Body of pancreas (tissue), 4 donors: ENCODE measurements around the gene USP24. TPM values are rescaled to one million over a fixed set of nuclear protein-coding genes. Genes with fewer than 3 reads are reported as not detected.

Experiments
- ATAC-seq: fragments of 150-250 bp; one replicate; pipeline ENCODE4 v1.9.1; 2016
- DNase-seq, 4 donors: peaks; one replicate each; pipeline ENCODE4 v3.0.0-alpha.2; 2019
- H3K27ac ChIP-seq, 4 donors: fragments of 200-600 bp; sonication (generic); 1 replicate in 3 of 4; 2 replicates in 1 of 4; pipeline versions ENCODE4 v1.5.1 to v1.6.1; 2016 to 2019; ENCODE audit warnings: mild to moderate bottlenecking in 1 of 4, mixed read lengths in 1 of 4, moderate library complexity in 1 of 4
- H3K27me3 ChIP-seq, 2 donors: fragments of 200-600 bp; sonication (generic); one replicate each; pipeline ENCODE4 v1.6.0; 2016; ENCODE audit warnings: mild to moderate bottlenecking in 1 of 2
- H3K36me3 ChIP-seq, 2 donors: fragments of 200-600 bp; sonication (generic); replicated peaks in 1 of 2; 2 replicates each; pipeline ENCODE4 v1.5.1; 2016; ENCODE audit warnings: low read depth in 2 of 2; ENCODE audit not compliant: insufficient read depth in 1 of 2
- H3K4me1 ChIP-seq: fragments of 200-600 bp; sonication (generic); one replicate; pipeline ENCODE4 v1.6.0; 2016
- H3K4me3 ChIP-seq, 2 donors: fragments of 200-600 bp; sonication (generic); 1 replicate in 1 of 2; 2 replicates in 1 of 2; pipeline ENCODE4 v1.5.1; 2016 to 2019
- H3K9me3 ChIP-seq, 3 donors: fragments of 200-600 bp; sonication (generic); 1 replicate in 2 of 3; 2 replicates in 1 of 3; pipeline ENCODE4 v1.5.1; 2016
- POLR2A ChIP-seq, 3 donors: fragments of 450-650 bp; IDR thresholded peaks; one replicate each; pipeline ENCODE4 v1.6.1; 2016; ENCODE audit warnings: antibody characterized with exemption in 3 of 3, mild to moderate bottlenecking in 2 of 3
- WGBS, 2 donors: methylation state at CpG; one replicate each; pipeline ENCODE4 v1.1.5; 2017; 5-methylcytosine and 5-hydroxymethylcytosine counted together
- intact Hi-C: fragments of 100-400 bp; cut with DNase I; formaldehyde crosslinking; loops from one replicate; pipeline ENCODE4 v1.15.1; 2023
- total RNA-seq, 2 donors: library from RNA; depleted of rRNA; stranded (reverse); fragments of >200 nt; gene quantifications; one replicate each; pipeline ENCODE4 v1.1.0, GENCODE V29; 2016
- TF ChIP-seq, protein P1 (sequence below), 7 experiments: fragments of 450-650 bp in 4 of 7; fragments of 200-600 bp in 3 of 7; sonication (generic) in 3 of 7; IDR thresholded peaks; one replicate each; pipeline ENCODE4 v1.5.1; 2016 to 2019; ENCODE audit warnings: antibody characterized with exemption in 7 of 7

Gene USP24
- total RNA-seq, 2 donors from 2014 or later: 28.3 to 68.6 TPM

DNA sequence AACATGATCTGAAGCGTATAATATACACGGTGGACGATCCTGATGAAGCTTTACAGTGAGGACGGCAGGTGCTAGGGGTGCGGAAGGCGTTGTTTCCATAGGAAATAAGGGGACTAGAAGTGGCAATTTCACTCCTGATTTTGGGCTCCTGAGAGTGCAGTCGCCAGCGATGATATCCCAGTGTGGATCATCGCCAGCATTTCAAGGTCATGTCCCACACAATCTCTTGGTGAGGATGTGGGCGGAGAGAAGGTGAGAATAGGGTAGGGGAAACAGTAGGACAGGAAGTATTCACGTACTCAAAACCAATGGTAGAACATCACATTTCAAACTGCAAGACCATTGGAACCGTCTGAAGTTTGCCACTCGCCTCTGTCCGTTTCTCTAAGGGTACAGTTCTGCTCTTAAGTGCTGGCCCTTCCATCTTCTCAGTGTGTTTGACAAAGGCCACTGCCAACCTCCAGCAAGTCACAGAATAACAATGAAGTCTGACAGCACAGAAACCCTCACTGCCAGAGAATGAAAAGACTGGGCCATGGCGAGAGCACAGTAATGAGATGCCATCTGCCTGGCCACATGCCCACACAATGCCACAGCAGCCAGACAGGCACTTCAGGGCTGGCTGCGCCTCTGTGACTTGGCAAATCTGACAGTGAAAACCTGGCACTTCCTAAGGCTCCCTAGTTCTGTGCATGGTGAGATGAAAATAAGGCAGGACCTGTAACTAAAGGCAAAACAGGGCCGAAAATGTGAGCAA lies 148.0 kb downstream of the USP24 start:
- H3K36me3 ChIP-seq: peaks cover 0 to 26% of the 10 kb centered on the region in 2 donors

GRCh38 chr1:55065648-55066047 lies 149.5 kb downstream of the USP24 start:
- Histone ChIP-seq H3K27ac (no peak overlapping the region), H3K9me3 (no peaks in the 10 kb centered on the region), H3K4me1 (no peaks in the 10 kb centered on the region), H3K36me3 (peaks cover 0 to 14% of the 10 kb centered on the region in 2 donors), H3K27me3 (no peaks in the 10 kb centered on the region), H3K4me3 (no peak overlapping the region)
- 87 to 89% methylated on average over 4 of the region's 4 CpGs for WGBS, 2 donors
- DNase-seq: no peak
- no peak for ATAC-seq
- TF ChIP-seq, protein P1, sequence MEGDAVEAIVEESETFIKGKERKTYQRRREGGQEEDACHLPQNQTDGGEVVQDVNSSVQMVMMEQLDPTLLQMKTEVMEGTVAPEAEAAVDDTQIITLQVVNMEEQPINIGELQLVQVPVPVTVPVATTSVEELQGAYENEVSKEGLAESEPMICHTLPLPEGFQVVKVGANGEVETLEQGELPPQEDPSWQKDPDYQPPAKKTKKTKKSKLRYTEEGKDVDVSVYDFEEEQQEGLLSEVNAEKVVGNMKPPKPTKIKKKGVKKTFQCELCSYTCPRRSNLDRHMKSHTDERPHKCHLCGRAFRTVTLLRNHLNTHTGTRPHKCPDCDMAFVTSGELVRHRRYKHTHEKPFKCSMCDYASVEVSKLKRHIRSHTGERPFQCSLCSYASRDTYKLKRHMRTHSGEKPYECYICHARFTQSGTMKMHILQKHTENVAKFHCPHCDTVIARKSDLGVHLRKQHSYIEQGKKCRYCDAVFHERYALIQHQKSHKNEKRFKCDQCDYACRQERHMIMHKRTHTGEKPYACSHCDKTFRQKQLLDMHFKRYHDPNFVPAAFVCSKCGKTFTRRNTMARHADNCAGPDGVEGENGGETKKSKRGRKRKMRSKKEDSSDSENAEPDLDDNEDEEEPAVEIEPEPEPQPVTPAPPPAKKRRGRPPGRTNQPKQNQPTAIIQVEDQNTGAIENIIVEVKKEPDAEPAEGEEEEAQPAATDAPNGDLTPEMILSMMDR (IDR thresholded peaks at IDR 0.05): no peak
- TF ChIP-seq POLR2A (IDR thresholded peaks at IDR 0.05): no peak
- intact Hi-C loops: no loop called here

More for the DNA sequence above, 148.0 kb downstream of the USP24 start:
- DNase-seq (peak in 1 of 4 donors; percentile 31), ATAC-seq (no peak)
- Histone ChIP-seq H3K27me3 (no peaks in the 10 kb centered on the region), H3K9me3 (no peaks in the 10 kb centered on the region), H3K4me1 (no peaks in the 10 kb centered on the region), H3K4me3 (no peak overlapping the region), H3K27ac (no peak overlapping the region)
- no peak for TF ChIP-seq POLR2A (IDR thresholded peaks at IDR 0.05)
- TF ChIP-seq, protein P1 (IDR thresholded peaks at IDR 0.05): no peak
- 79 to 83% methylated on average over 17 of the region's 17 CpGs for WGBS, 2 donors
- intact Hi-C loops: no loop called here

DNA sequence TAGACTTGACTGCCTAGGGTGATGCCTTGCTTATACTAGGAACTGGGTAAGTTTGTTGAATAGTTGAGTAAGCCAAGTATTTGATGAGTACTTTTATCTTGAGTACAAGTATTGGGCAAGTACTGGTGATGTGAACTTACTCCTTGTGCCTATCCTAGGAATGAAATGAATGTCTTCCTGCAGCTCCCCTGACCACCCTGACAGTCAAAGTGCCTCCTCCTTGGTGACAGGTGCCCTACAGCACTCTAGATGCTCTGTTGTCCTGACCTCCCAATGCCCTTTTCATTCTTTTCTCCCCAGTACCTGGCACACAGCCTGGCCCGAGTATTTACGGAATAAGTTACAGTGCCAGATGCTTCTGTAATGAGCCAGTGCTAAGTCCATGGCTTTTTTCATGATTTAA lies 150.3 kb downstream of the USP24 start:
- DNase-seq (peak in 1 of 4 donors; percentile 36), ATAC-seq (no peak)
- intact Hi-C loops: no loop called here
- Histone ChIP-seq H3K9me3 (no peaks in the 10 kb centered on the region), H3K27ac (no peak overlapping the region), H3K36me3 (peaks cover 0 to 8% of the 10 kb centered on the region in 2 donors), H3K4me1 (no peaks in the 10 kb centered on the region), H3K27me3 (no peaks in the 10 kb centered on the region), H3K4me3 (no peak overlapping the region)
- TF ChIP-seq, protein P1 (IDR thresholded peaks at IDR 0.05): no peak
- TF ChIP-seq POLR2A (IDR thresholded peaks at IDR 0.05): no peak
- WGBS, 2 donors: 20 to 25% methylated on average over 2 of the region's 2 CpGs

DNA sequence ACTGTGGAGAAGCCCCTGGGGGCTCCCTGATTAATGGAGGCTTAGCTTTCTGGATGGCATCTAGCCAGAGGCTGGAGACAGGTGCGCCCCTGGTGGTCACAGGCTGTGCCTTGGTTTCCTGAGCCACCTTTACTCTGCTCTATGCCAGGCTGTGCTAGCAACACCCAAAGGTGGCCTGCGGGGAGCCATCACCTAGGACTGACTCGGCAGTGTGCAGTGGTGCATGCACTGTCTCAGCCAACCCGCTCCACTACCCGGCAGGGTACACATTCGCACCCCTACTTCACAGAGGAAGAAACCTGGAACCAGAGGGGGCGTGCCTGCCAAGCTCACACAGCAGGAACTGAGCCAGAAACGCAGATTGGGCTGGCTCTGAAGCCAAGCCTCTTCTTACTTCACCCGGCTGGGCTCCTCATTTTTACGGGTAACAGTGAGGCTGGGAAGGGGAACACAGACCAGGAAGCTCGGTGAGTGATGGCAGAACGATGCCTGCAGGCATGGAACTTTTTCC lies 151.0 kb downstream of the USP24 start:
- Histone ChIP-seq H3K9me3 (no peaks in the 10 kb centered on the region), H3K27ac (no peak overlapping the region), H3K27me3 (no peaks in the 10 kb centered on the region), H3K4me1 (no peaks in the 10 kb centered on the region), H3K4me3 (no peak overlapping the region), H3K36me3 (peaks cover 0 to 3% of the 10 kb centered on the region in 2 donors)
- WGBS, 2 donors: 64 to 69% methylated on average over 11 to 12 of the region's 12 CpGs
- TF ChIP-seq, protein P1 (IDR thresholded peaks at IDR 0.05): no peak
- no peak for TF ChIP-seq POLR2A (IDR thresholded peaks at IDR 0.05)
- intact Hi-C loops: no loop called here
- ATAC-seq: peak; percentile 18
- DNase-seq: no peak

GRCh38 chr1:55063577-55063942 lies 151.6 kb downstream of the USP24 start:
- Histone ChIP-seq H3K27ac (no peak overlapping the region), H3K36me3 (no peaks in the 10 kb centered on the region), H3K9me3 (no peaks in the 10 kb centered on the region), H3K4me1 (no peaks in the 10 kb centered on the region), H3K27me3 (no peaks in the 10 kb centered on the region), H3K4me3 (no peak overlapping the region)
- DNase-seq (no peak), ATAC-seq (no peak)
- WGBS, 2 donors: 57 to 74% methylated on average over 5 to 9 of the region's 9 CpGs
- no peak for TF ChIP-seq POLR2A (IDR thresholded peaks at IDR 0.05)
- TF ChIP-seq, protein P1 (IDR thresholded peaks at IDR 0.05): no peak
- intact Hi-C loops: no loop called here
